IPS-NIHi11 (cell line): Measurements from ENCODE around the gene ITGA3.

ENCODE experiments used
- DNase-seq: peaks from one replicate; pipeline ENCODE4 v3.0.0; 2012; ENCODE audit warnings: mixed read lengths, low spot score

ITGA3 gene

GRCh38 chr17:50055426-50056216 is at the start of gene ITGA3:
Gene ITGA3, plus strand, starts transcription at chr17:50056110. Its CDS starts 330 bp downstream, at chr17:50056440.
- DNase-seq: peak; percentile 85

- DNase-seq: no peak
Measured at GRCh38 chr17:50009282-50009681, 46.6 kb upstream of the ITGA3 start.

- no peak for DNase-seq
Measured at GRCh38 chr17:50013079-50013478, 42.8 kb upstream of the ITGA3 start.

- no peak for DNase-seq
Measured at GRCh38 chr17:50014471-50015088, 41.3 kb upstream of the ITGA3 start.

- DNase-seq: no peak
Measured at GRCh38 chr17:50015146-50015545, 40.8 kb upstream of the ITGA3 start.

- no peak for DNase-seq
Measured at GRCh38 chr17:50018909-50019308, 37.0 kb upstream of the ITGA3 start.

GRCh38 chr17:50020841-50021599 is 34.9 kb upstream of the ITGA3 start:
- no peak for DNase-seq

- DNase-seq: no peak
Measured at GRCh38 chr17:50021681-50022370, 34.1 kb upstream of the ITGA3 start.

- no peak for DNase-seq
Measured at GRCh38 chr17:50022463-50023130, 33.3 kb upstream of the ITGA3 start.

- no peak for DNase-seq
Measured at GRCh38 chr17:50023520-50023919, 32.4 kb upstream of the ITGA3 start.

- DNase-seq: no peak
Measured at GRCh38 chr17:50024808-50025207, 31.1 kb upstream of the ITGA3 start.

GRCh38 chr17:50026046-50026675 is 29.7 kb upstream of the ITGA3 start:
- no peak for DNase-seq

GRCh38 chr17:50026837-50027171 is 29.1 kb upstream of the ITGA3 start:
- peak; percentile 89 for DNase-seq

- DNase-seq: no peak
Measured at GRCh38 chr17:50027172-50027880, 28.6 kb upstream of the ITGA3 start.

- DNase-seq: peak; percentile 80
Measured at GRCh38 chr17:50027881-50028735, 27.8 kb upstream of the ITGA3 start.

GRCh38 chr17:50028736-50029120 is 27.2 kb upstream of the ITGA3 start:
- DNase-seq: no peak

GRCh38 chr17:50029185-50029584 is 26.7 kb upstream of the ITGA3 start:
- DNase-seq: no peak

- DNase-seq: no peak
Measured at GRCh38 chr17:50033316-50033715, 22.6 kb upstream of the ITGA3 start.

GRCh38 chr17:50034498-50035364 is 21.2 kb upstream of the ITGA3 start:
- DNase-seq: no peak
